ENCODE measurements around the gene TMEM229B. TPM values are rescaled to one million over a fixed set of nuclear protein-coding genes. Genes with fewer than 3 reads are reported as not detected.

The TMEM229B gene
- total and polyA plus RNA-seq, 2 donors (not counting 1 experiment from before 2014, with no cell fraction given): 0.68 to 0.99 TPM

- DNase-seq (ENCODE audit: low read depth in 2 of 2): no peak
- no peaks in the 10 kb centered on the region for H4K20me1 ChIP-seq (ENCODE audit: control insufficient read depth, extremely low read depth, insufficient read depth, low read length)
- no peak overlapping the region for H2AFZ ChIP-seq (ENCODE audit: low read length)
- no peak overlapping the region for H3K27ac ChIP-seq (ENCODE audit: insufficient read depth, low read length)
- TF ChIP-seq EZH2 (IDR thresholded peaks at IDR 0.05; ENCODE audit: low read length, missing control alignments): no peak
- no peak for TF ChIP-seq CTCF (conservative IDR thresholded peaks at IDR 0.05 in 1 of 2, IDR thresholded peaks at IDR 0.05 in 1 of 2; ENCODE audit: low read depth in 1 of 2, low read length in 2 of 2)
- H3K79me2 ChIP-seq (ENCODE audit: control insufficient read depth, insufficient read depth, low read length): no peaks in the 10 kb centered on the region
- H3K4me2 ChIP-seq (ENCODE audit: extremely low read depth, insufficient read depth, low read length): no peak overlapping the region
- H3K4me1 ChIP-seq (ENCODE audit: control insufficient read depth, extremely low read depth, insufficient read depth, low read length): no peaks in the 10 kb centered on the region
- no peak overlapping the region for H3K9ac ChIP-seq (ENCODE audit: insufficient read depth, low read length)
- H3K4me3 ChIP-seq (replicated peaks in 1 of 4; ENCODE audit: control extremely low read depth in 1 of 4, insufficient read depth in 1 of 4, low read depth in 3 of 4, low read length in 4 of 4): no peak overlapping the region
- peaks cover 13% of the 10 kb centered on the region for H3K27me3 ChIP-seq (ENCODE audit: control insufficient read depth, insufficient read depth, low read length)
- no peaks in the 10 kb centered on the region for H3K36me3 ChIP-seq (ENCODE audit: control insufficient read depth, insufficient read depth, low read length)
- H3K9me3 ChIP-seq (ENCODE audit: control insufficient read depth, insufficient read depth, low read depth, low read length): no peaks in the 10 kb centered on the region
Measured at GRCh38 chr14:67435603-67436002, 52.9 kb downstream of the TMEM229B start.

GRCh38 chr14:67432050-67432564, 56.4 kb downstream of the TMEM229B start:
- peak in 1 of 2 donors; percentile 22 for DNase-seq (ENCODE audit: low read depth in 2 of 2)
- no peaks in the 10 kb centered on the region for H3K36me3 ChIP-seq (ENCODE audit: control insufficient read depth, insufficient read depth, low read length)
- no peaks in the 10 kb centered on the region for H3K9me3 ChIP-seq (ENCODE audit: control insufficient read depth, insufficient read depth, low read depth, low read length)
- H3K27me3 ChIP-seq (ENCODE audit: control insufficient read depth, insufficient read depth, low read length): peaks cover 13% of the 10 kb centered on the region
- H3K79me2 ChIP-seq (ENCODE audit: control insufficient read depth, insufficient read depth, low read length): no peaks in the 10 kb centered on the region
- no peak overlapping the region for H3K4me3 ChIP-seq (replicated peaks in 1 of 4; ENCODE audit: control extremely low read depth in 1 of 4, insufficient read depth in 1 of 4, low read depth in 3 of 4, low read length in 4 of 4)
- no peak overlapping the region for H3K27ac ChIP-seq (ENCODE audit: insufficient read depth, low read length)
- no peak overlapping the region for H3K4me2 ChIP-seq (ENCODE audit: extremely low read depth, insufficient read depth, low read length)
- H3K4me1 ChIP-seq (ENCODE audit: control insufficient read depth, extremely low read depth, insufficient read depth, low read length): peaks cover 2% of the 10 kb centered on the region
- H2AFZ ChIP-seq (ENCODE audit: low read length): no peak overlapping the region
- H3K9ac ChIP-seq (ENCODE audit: insufficient read depth, low read length): no peak overlapping the region
- H4K20me1 ChIP-seq (ENCODE audit: control insufficient read depth, extremely low read depth, insufficient read depth, low read length): no peaks in the 10 kb centered on the region
- TF ChIP-seq CTCF (conservative IDR thresholded peaks at IDR 0.05 in 1 of 2, IDR thresholded peaks at IDR 0.05 in 1 of 2; ENCODE audit: low read depth in 1 of 2, low read length in 2 of 2) (no peak), EZH2 (IDR thresholded peaks at IDR 0.05; ENCODE audit: low read length, missing control alignments) (no peak)

- Histone ChIP-seq H2AFZ (ENCODE audit: low read length) (no peak overlapping the region), H3K9me3 (ENCODE audit: control insufficient read depth, insufficient read depth, low read depth, low read length) (no peaks in the 10 kb centered on the region), H3K9ac (ENCODE audit: insufficient read depth, low read length) (no peak overlapping the region), H4K20me1 (ENCODE audit: control insufficient read depth, extremely low read depth, insufficient read depth, low read length) (no peaks in the 10 kb centered on the region), H3K4me3 (replicated peaks in 1 of 4; ENCODE audit: control extremely low read depth in 1 of 4, insufficient read depth in 1 of 4, low read depth in 3 of 4, low read length in 4 of 4) (no peak overlapping the region), H3K27me3 (ENCODE audit: control insufficient read depth, insufficient read depth, low read length) (peaks cover 11% of the 10 kb centered on the region), H3K36me3 (ENCODE audit: control insufficient read depth, insufficient read depth, low read length) (no peaks in the 10 kb centered on the region), H3K4me2 (ENCODE audit: extremely low read depth, insufficient read depth, low read length) (no peak overlapping the region), H3K79me2 (ENCODE audit: control insufficient read depth, insufficient read depth, low read length) (no peaks in the 10 kb centered on the region), H3K4me1 (ENCODE audit: control insufficient read depth, extremely low read depth, insufficient read depth, low read length) (peaks cover 2% of the 10 kb centered on the region), H3K27ac (ENCODE audit: insufficient read depth, low read length) (no peak overlapping the region)
- TF ChIP-seq EZH2 (IDR thresholded peaks at IDR 0.05; ENCODE audit: low read length, missing control alignments) (no peak), CTCF (conservative IDR thresholded peaks at IDR 0.05 in 1 of 2, IDR thresholded peaks at IDR 0.05 in 1 of 2; ENCODE audit: low read depth in 1 of 2, low read length in 2 of 2) (no peak)
- DNase-seq (ENCODE audit: low read depth in 2 of 2): no peak
Measured at GRCh38 chr14:67429510-67430205, 58.9 kb downstream of the TMEM229B start.

All from fibroblast of lung (primary cell).